Aorta (tissue), 5 donors: Measurements from ENCODE around the gene NKAPD1. TPM values are rescaled to one million over a fixed set of nuclear protein-coding genes. Genes with fewer than 3 reads are reported as not detected.
A peak's percentile ranks its signal among the peaks of the same experiment; 100 is the strongest.
"Not testable (repeated sequence)": the region's sequence is repeated elsewhere in the genome, so short reads cannot be mapped to it uniquely, and the experiment has no call there.

ENCODE experiments used
- ATAC-seq: fragments of 200-7000 bp; cut with Tn5 transposase; one replicate; pipeline ENCODE4 v1.9.1; 2022; ENCODE audit warnings: moderate library complexity; ENCODE audit not compliant: low FRiP score
- DNase-seq, 2 donors: peaks; one replicate each; pipeline ENCODE4 v3.0.0-alpha.2; 2020
- H3K27ac ChIP-seq, 2 donors: one replicate each; pipeline ENCODE4 v1.5.1; 2013; ENCODE audit warnings: low read length in 2 of 2, mild to moderate bottlenecking in 2 of 2, moderate library complexity in 2 of 2, control low read depth in 1 of 2, inconsistent platforms in 1 of 2, low read depth in 1 of 2
- H3K27me3 ChIP-seq, 2 donors: one replicate each; pipeline ENCODE4 v1.6.1; 2013; ENCODE audit warnings: control low read depth in 1 of 2, low read length in 1 of 2, mild to moderate bottlenecking in 1 of 2, moderate library complexity in 1 of 2; ENCODE audit not compliant: insufficient read depth in 2 of 2, control insufficient read depth in 1 of 2
- H3K36me3 ChIP-seq, 2 donors: one replicate each; pipeline ENCODE4 v1.6.1; 2013; ENCODE audit warnings: control low read depth in 1 of 2, low read length in 1 of 2, mild to moderate bottlenecking in 1 of 2; ENCODE audit not compliant: insufficient read depth in 2 of 2, control insufficient read depth in 1 of 2
- H3K4me1 ChIP-seq, 2 donors: one replicate each; pipeline ENCODE4 v1.6.1; 2013; ENCODE audit warnings: low read length in 2 of 2, control low read depth in 1 of 2, mild to moderate bottlenecking in 1 of 2, moderate library complexity in 1 of 2; ENCODE audit not compliant: insufficient read depth in 2 of 2, control insufficient read depth in 1 of 2
- H3K4me3 ChIP-seq, 2 donors: one replicate each; pipeline ENCODE4 v1.5.1; 2013; ENCODE audit warnings: low read length in 2 of 2, control low read depth in 1 of 2, mild to moderate bottlenecking in 1 of 2
- H3K9me3 ChIP-seq: one replicate; pipeline ENCODE4 v1.6.1; 2013; ENCODE audit warnings: mild to moderate bottlenecking, low read length; ENCODE audit not compliant: control insufficient read depth
- WGBS, 2 donors: extraction: QIAGEN DNeasy Blood & Tissue Kit; methylation state at CpG; one replicate each; pipeline ENCODE4 v1.1.7; 2013; 5-methylcytosine and 5-hydroxymethylcytosine counted together
- intact Hi-C, 2 donors: fragments of 100-400 bp; cut with DNase I; formaldehyde crosslinking; loops; one replicate each; pipeline versions ENCODE4 v1.14.2 to v1.15.0; 2022
- long read RNA-seq, 2 donors: library from polyadenylated mRNA; unstranded; transcript quantifications; one replicate each; pipeline ENCODE4 v2.0.0, GENCODE V29; 2020 to 2021
- polyA plus RNA-seq, 2 donors: library from polyadenylated mRNA; stranded (reverse); fragments of 200-250 nt; gene quantifications; one replicate each; pipeline ENCODE4 v1.2.3, GENCODE V29; 2013
- total RNA-seq, 2 donors: library from RNA; stranded (reverse); fragmentation: NEBNext Ultra II Directional; extraction: Animal tissue kit (Norgen Biotek cat#: 25700); gene quantifications; one replicate each; pipeline ENCODE4 v1.2.1, GENCODE V29; 2021
- donor health status: healthy with polysubstance abuse.
- donor health status: Bipolar disorder and iron deficiency.
- donor health status: DM: no; HTN: no; CAD: no.
- donor health status: DM: no; HTN: no; CAD: no.
- donor health status: DM: yes; HTN: yes; CAD: no.

NKAPD1 gene
- total RNA-seq (10 to 100 TPM; 14.7 to 16.3 TPM), polyA plus RNA-seq (10 to 100 TPM; 14.4 to 19.7 TPM)
- long read RNA-seq, donor 1, partial matches to known transcripts, result 0 of 12 reads
- long read RNA-seq, donor 1, other reads (novel, unspliced or antisense), result 7 of 12 reads
- long read RNA-seq, donor 2, partial matches to known transcripts, result 4 of 6 reads
- long read RNA-seq, donor 2, other reads (novel, unspliced or antisense), result 1 of 6 reads

- no peaks in the 10 kb centered on the region for H3K9me3 ChIP-seq
- ATAC-seq, result peak; percentile 93
- H3K27me3 ChIP-seq, result no peaks in the 10 kb centered on the region
- peak within 1 kb of the TSS; percentile 22 to 87 for H3K4me3 ChIP-seq
- H3K4me1 ChIP-seq, result no peaks in the 10 kb centered on the region
- peak within 1 kb of the TSS in 1 of 2 donors; percentile 66 for H3K27ac ChIP-seq
- H3K36me3 ChIP-seq, result no peaks in the 10 kb centered on the region
- peak; percentile 83 to 89 for DNase-seq
- intact Hi-C loops, result loop anchor here (10.0 kb wide), 1 partner anchor 199 kb away; the partner anchor contains the start of genes ALG9 (in 2 of the 2), CFAP68 (in 2 of the 2) and FDXACB1 (in 2 of the 2)
- 0% methylated on average over 43 of the region's 43 CpGs for WGBS, 2 donors
Observed at GRCh38 chr11:112073941-112074811, at the start of gene NKAPD1, which contains the start of gene PIH1D2. NKAPD1 (plus strand) TSS chr11:112074299; CDS start chr11:112075575, 1,276 bp downstream. PIH1D2 (minus strand) TSS chr11:112074017; CDS start chr11:112073174, 843 bp downstream.

- no peaks in the 10 kb centered on the region for H3K4me1 ChIP-seq
- ATAC-seq (peak; percentile 96), DNase-seq (peak; percentile 89 to 95)
- peak within 1 kb of the TSS; percentile 18 to 69 for H3K27ac ChIP-seq
- intact Hi-C loops, result no loop called here
- H3K36me3 ChIP-seq, result peaks cover 2 to 4% of the 10 kb centered on the region in 2 donors
- WGBS, 2 donors, result 0 to 1% methylated on average over 70 to 71 of the region's 71 CpGs
- H3K9me3 ChIP-seq, result no peaks in the 10 kb centered on the region
- H3K27me3 ChIP-seq, result no peaks in the 10 kb centered on the region
- peak within 1 kb of the TSS; percentile 53 to 57 for H3K4me3 ChIP-seq
Observed at GRCh38 chr11:112024773-112025678, 49.1 kb upstream of the NKAPD1 start, which contains the start of gene DLAT. DLAT (plus strand) TSS chr11:112025408; CDS start chr11:112025473, 65 bp downstream.

- no peaks in the 10 kb centered on the region for H3K4me1 ChIP-seq
- no peaks in the 10 kb centered on the region for H3K27me3 ChIP-seq
- 1% methylated on average over 8 of the region's 8 CpGs for WGBS, 2 donors
- peak overlapping the region; percentile 53 to 57 for H3K4me3 ChIP-seq
- peak overlapping the region in 1 of 2 donors; percentile 69 for H3K27ac ChIP-seq
- intact Hi-C loops, result no loop called here
- peaks cover 2 to 5% of the 10 kb centered on the region in 2 donors for H3K36me3 ChIP-seq
- no peak for DNase-seq
- no peak for ATAC-seq
- H3K9me3 ChIP-seq, result no peaks in the 10 kb centered on the region
Observed at GRCh38 chr11:112025707-112026106, 48.4 kb upstream of the NKAPD1 start.

GRCh38 chr11:112026784-112027410 is 47.2 kb upstream of the NKAPD1 start:
- H3K9me3 ChIP-seq, H3K4me1 ChIP-seq, H3K27ac ChIP-seq, ATAC-seq, intact Hi-C loops, H3K27me3 ChIP-seq, H3K4me3 ChIP-seq, H3K36me3 ChIP-seq, DNase-seq: not testable (repeated sequence)
- WGBS, 2 donors, result 83 to 93% methylated on average over 21 to 43 of the region's 49 CpGs

GRCh38 chr11:112029460-112029859 is 44.6 kb upstream of the NKAPD1 start:
- H3K36me3 ChIP-seq, result peaks cover 7% of the 10 kb centered on the region in 2 donors
- H3K4me3 ChIP-seq, result no peak overlapping the region
- no peaks in the 10 kb centered on the region for H3K27me3 ChIP-seq
- no peaks in the 10 kb centered on the region for H3K4me1 ChIP-seq
- intact Hi-C loops, result no loop called here
- H3K9me3 ChIP-seq, result no peaks in the 10 kb centered on the region
- H3K27ac ChIP-seq, result no peak overlapping the region
- DNase-seq (no peak), ATAC-seq (no peak)
- 94 to 95% methylated on average over 2 of the region's 2 CpGs for WGBS, 2 donors

- H3K4me1 ChIP-seq, result no peaks in the 10 kb centered on the region
- DNase-seq, result no peak
- no peaks in the 10 kb centered on the region for H3K27me3 ChIP-seq
- H3K4me3 ChIP-seq, result no peak overlapping the region
- ATAC-seq, result no peak
- 74 to 81% methylated on average over 3 of the region's 3 CpGs for WGBS, 2 donors
- no peaks in the 10 kb centered on the region for H3K9me3 ChIP-seq
- H3K27ac ChIP-seq, result no peak overlapping the region
- H3K36me3 ChIP-seq, result peaks cover 6 to 7% of the 10 kb centered on the region in 2 donors
- intact Hi-C loops, result no loop called here
Observed at GRCh38 chr11:112033902-112034301, 40.2 kb upstream of the NKAPD1 start.

GRCh38 chr11:112037527-112037926 is 36.6 kb upstream of the NKAPD1 start:
- no peak overlapping the region for H3K27ac ChIP-seq
- intact Hi-C loops, result no loop called here
- H3K36me3 ChIP-seq, result peaks cover 3 to 6% of the 10 kb centered on the region in 2 donors
- no peak for ATAC-seq
- H3K4me3 ChIP-seq, result no peak overlapping the region
- no peaks in the 10 kb centered on the region for H3K4me1 ChIP-seq
- no peak for DNase-seq
- H3K9me3 ChIP-seq, result no peaks in the 10 kb centered on the region
- no peaks in the 10 kb centered on the region for H3K27me3 ChIP-seq
